NCI-H345 treated with DMSO at 0.1 percent for 48 hours (cell line): ENCODE results near the gene ANKLE1.

ENCODE experiments used
- DNase-seq: peaks from one replicate; lab custom pipeline; 2025; ENCODE audit not compliant: unreplicated experiment; lab: John Stamatoyannopoulos, UW

The ANKLE1 gene, protein sequence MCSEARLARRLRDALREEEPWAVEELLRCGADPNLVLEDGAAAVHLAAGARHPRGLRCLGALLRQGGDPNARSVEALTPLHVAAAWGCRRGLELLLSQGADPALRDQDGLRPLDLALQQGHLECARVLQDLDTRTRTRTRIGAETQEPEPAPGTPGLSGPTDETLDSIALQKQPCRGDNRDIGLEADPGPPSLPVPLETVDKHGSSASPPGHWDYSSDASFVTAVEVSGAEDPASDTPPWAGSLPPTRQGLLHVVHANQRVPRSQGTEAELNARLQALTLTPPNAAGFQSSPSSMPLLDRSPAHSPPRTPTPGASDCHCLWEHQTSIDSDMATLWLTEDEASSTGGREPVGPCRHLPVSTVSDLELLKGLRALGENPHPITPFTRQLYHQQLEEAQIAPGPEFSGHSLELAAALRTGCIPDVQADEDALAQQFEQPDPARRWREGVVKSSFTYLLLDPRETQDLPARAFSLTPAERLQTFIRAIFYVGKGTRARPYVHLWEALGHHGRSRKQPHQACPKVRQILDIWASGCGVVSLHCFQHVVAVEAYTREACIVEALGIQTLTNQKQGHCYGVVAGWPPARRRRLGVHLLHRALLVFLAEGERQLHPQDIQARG

DNA sequence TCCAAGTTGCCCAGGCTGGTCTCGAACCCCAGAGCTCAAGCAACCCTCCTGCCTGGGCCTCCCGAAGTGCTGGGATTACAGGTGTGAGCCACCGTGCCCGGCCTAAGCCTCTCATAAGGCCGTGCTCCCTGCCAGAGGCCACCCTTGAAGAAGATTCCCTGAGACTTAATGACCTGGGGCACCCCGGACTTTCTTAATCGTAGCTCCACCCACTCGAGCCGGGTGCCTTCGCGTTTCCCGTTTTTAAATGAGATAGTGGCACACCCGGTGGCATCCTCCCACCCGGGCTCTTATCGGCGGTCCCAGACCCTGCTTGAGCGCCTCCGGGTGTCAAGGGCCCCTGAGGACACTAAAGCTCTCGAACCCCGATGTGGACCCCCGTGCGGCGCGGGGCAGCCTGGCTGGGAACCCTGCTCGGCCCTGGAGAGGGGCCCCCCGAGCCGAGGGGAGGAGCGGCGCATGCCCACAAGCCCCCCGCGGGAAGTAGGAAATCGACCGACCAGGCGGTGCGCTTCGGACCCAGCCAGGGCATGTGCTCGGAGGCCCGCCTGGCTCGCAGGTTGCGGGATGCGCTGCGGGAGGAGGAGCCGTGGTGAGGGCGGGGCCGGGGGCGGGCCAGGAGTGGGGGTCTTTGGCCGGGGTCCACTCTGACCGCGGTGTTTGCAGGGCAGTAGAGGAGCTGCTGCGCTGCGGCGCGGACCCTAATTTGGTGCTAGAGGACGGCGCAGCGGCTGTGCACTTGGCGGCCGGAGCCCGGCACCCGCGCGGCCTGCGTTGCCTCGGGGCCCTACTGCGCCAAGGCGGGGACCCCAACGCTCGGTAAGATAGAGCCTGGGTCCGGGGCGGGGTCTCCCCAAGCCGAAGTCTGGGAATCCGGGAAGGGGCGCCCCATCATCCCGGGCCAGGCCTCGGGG lies at the start of gene ANKLE1:
Gene ANKLE1, plus strand, starts transcription at position 511 of the 914 bp plus-strand sequence. Its CDS starts 20 bp downstream, at position 531.
- no peak for DNase-seq

DNA sequence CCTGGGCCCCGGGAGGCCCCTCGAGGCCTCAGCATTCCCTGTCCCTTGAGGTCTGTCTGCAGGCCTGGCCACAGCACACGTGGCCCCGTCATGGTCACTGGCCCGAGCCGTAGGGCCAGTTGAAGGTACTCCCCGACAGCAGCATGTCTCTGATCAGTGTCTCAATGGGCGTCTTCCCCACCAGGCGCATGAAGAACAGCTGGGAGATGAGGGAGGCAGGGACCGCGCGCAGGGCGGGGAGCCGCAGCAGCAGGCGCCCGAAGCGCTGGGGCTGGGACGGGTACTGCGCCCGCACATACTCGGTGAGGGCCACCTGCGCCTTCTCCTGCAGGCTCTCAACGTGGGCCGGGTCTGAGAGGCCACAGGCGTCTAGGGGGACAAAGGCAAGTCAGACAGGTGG lies 49.4 kb upstream of the ANKLE1 start:
- DNase-seq, result no peak

DNA sequence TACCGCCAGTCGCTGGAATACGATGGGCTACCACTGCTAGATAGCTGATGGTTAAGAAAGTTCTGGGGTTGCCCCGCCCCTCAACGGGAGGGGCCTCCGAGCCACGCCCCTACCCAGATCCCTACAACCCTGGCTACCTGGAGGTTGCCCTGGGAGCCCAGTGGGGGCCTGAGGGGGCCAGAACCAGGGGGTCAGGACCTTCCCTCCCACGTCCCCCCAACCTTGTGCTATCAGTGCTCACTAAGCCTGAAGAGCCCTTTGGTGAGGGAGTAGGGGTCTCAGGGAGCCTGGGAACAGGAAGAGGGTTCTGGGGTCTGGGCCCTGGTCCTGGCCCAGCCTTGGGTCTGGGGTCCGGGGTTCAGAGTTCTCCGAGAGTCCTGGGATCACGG lies 46.8 kb upstream of the ANKLE1 start:
- DNase-seq, result no peak

DNA sequence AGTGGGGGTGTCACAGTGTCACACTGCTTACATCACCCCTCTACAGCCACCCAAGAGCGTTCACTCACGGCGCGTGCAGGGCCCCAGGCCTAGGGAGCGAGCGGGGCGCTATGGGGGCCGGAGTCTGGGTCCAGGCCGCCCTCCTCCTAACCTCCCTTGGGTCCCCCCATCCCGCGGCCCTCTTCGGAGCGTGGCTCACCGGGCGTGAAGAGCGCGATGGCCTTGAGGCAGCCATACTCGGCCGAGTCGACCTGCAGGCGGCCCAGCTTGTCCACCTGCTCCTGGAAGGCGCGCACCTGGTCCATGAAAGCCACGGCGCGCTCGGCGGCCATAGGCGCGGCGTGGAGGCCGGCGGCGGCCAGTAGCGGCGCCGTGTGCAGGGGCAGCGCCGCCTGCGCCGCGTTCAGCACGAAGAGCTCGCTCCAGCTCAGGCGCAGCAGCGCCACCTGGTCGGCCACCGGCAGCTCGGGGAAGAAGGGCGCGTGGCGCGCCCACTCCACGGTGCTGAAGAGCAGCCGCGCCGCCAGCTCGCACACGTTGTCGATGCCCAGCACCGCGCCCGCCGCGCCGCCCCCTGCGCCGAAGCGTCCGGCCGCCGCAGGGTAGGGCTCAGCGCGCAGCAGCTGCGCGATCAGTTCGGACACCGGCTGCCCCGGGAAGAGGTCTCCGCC lies 46.3 kb upstream of the ANKLE1 start:
- no peak for DNase-seq

DNA sequence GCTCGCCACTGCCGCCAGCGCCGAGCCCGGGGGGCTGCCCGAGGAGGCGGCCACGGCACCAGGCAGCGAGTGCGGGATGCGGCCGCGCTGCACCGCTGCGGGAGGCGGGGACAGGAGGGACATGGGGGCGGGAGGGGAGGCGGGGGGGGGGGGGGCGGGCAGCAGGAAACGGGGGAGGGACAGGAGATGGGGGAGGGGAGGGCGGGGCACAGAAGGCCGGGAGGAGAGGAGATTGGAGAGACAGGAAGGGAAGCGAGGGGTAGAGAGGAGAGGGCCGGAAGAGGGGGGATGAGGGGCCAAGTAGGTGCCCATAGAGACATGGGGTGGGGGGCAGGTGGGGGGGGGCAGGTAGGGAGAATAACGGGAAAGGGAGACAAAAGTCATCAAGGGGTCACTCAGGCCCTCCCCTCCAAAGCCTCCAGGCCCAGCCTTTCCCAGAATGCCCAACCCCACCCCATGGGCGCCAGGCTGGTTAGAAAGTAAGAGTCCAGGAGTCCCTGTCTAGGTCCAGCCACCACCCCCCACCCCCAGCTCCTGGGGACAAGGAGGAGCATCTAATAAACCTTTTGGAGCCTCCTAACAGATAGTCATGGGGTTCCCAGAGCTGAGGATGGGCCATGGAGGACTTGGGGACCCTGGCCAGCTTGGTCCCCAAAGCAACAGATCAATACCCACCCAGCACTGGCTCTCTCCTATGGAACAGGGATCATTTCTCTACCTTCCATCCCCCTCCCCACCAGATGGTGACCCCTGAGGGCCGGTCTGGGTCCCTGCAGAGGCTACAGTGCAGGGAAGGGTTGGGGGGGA lies 45.5 kb upstream of the ANKLE1 start:
- no peak for DNase-seq

DNA sequence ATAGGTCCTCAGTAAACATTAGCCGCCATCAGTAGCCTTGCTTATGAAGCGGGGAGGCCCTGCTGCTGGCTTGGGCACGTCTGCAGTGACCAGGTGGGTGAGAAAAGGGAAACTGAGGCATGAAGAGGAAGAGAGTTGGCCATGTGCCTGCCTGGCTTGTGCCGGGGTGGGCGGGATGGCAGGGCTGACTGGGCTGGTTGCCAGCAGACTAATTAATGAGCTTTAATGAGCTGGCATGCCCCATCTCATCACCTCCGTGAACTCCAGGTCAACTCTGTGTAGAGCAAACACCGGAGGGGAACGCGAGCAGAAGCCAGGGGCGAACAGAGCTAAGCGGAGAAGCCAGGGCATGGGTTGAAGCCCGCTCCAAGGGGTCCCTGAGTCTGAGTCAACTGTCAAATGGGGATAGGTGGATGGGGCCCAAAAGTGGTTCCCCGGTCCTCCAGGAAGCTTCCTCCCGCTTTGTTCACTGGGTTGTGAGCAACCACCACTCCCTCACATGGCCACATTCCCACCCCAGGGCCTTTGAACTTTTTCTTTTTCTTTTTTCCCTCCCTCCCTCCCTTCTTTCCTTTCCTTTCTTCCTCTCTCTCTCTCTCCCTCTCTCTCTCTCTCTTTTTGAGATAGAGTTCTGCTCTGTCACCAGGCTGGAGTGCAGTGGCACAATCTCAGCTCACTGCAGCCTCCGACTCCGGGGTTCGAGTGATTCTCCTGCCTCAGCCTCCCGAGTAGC lies 44.7 kb upstream of the ANKLE1 start:
- DNase-seq, result no peak

DNA sequence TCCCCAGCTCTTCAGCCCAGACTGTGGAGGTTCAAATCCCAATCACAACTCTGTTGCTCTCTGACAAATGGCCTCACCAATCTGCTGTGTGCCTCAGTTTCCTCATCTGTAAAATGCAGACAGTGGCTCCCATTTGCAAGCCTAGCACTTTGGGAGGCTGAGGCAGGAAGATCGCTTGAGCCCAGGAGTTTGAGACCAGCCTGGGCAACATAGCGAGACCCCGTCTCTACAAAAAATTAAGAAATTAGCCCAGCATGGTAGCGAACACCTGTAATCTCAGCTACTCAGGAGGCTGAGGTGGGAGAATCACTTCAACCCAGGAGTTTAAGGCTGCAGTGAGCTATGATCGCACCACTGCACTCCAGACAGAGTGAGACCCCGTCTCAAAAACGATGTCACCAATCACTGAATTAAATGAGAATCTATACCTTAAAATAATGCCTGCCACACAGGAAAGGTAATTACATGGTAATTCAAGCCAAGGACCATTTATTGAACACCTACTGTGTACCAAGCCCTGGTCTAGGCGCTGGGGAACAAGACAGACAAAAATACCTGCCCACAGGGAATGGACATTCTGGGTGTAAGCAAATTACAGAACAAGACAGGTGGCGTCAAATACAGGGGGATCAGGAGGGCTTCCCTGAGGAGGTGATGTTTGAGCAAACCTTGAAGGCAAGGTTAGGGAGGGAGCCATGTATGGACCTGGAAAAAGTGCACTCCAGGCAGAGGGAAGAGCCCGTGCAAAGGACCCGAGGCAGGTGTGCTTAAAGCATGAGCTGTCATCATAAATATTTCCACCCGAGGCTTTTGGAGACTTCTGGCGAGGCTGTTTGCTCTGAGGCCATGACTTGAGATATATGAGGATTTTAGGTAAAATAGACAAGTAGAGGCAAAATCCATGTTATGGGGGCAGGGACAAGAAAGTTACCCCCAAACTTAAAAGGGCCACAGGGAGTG lies 43.7 kb upstream of the ANKLE1 start:
- no peak for DNase-seq

DNA sequence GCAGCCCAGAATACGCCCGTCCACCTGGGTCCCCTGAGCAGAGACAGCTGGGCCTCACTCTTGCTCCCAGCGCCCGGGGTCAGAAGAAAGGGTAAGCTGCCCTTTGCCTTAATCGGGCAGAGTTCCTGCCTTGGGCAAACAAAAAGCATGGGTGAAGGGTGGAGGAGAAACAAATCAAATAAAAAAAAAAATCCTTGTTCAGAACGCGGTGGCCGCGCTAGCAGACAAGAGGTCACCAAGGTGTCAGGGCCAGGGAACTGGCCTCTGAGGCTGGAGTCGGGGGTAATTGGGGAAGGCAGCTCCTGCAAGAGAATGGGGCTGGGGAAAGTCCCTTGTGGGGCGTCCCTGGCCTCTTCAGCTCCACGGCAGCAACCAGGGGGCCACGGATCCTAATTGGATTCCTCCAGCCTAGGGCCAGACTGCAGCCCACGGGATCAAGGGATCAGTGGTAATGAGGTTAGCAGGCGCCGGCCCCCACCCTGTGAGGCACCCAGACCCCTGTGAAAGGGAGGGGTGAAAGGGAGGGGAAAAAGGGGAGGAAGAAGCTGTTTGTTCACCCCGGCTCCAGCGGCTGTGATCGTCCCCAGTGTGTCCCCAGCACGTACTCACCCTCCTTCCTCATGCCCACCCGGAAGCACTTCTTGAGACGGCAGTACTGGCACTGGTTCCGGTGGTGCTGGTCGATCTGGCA lies 41.5 kb upstream of the ANKLE1 start:
- DNase-seq, result no peak

DNA sequence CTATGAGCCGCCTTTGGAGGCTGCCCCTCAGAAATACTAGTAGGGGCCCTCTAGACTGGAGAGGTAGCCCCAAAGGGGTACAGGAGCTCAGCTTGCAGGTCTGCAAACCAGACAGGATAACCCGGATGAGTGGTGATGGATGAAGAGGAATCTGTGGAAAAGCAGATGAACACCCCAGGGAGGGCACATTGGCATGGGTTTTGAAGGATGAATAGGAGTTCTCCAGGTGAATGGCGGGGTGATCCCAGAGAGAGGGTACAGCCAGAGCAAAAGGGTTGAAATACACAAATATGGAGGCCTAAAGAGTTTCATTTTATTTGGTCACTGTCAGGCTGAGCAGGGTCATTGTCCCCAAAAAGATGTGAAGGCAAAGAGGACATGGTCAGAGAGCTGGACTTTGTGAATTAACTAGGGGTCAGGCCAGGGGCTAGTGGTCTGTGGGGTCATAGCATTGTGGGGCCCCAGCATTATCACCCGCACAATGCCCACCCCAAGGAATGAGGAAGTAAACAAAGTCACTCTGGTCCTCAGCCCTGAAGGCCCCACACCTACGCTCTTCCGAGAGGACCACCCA lies 40.8 kb upstream of the ANKLE1 start:
- no peak for DNase-seq

DNA sequence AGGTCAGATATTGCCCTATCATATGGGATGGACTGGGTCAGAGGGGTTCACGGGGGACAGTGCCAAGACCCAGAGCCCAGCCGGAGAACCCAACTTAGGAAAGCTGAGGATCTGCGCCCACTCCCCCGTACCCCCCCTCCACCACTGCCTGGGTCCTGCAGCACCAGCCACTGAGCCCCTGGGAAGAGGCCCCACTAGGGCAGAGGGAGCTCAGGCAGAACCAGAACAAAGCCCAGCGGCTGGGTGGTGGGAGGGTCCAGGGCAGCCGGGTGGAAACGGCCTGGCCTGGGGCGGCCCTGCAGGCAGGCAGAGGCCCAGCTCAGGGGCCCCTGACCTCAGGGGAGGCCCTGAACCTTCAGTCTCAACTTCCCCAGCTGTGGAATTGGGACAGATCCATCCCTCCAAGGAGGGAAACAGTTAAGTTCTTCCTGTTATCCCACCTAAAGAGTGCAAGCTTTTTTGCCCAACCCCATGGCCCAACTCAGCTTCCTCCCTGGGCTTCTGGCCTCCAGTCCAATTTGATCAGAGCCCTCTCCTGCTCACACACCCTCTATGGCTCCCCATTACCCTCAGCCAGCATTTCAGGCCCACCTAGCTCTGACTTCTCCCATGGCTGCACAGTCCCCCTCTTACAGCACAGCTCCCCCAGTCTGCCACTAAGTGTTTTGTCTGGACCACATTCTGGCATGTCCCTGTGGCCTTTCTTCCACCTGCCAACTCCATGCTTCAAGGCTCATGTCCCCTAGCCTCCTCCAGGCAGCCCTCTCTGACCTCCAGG lies 39.1 kb upstream of the ANKLE1 start:
- no peak for DNase-seq

DNA sequence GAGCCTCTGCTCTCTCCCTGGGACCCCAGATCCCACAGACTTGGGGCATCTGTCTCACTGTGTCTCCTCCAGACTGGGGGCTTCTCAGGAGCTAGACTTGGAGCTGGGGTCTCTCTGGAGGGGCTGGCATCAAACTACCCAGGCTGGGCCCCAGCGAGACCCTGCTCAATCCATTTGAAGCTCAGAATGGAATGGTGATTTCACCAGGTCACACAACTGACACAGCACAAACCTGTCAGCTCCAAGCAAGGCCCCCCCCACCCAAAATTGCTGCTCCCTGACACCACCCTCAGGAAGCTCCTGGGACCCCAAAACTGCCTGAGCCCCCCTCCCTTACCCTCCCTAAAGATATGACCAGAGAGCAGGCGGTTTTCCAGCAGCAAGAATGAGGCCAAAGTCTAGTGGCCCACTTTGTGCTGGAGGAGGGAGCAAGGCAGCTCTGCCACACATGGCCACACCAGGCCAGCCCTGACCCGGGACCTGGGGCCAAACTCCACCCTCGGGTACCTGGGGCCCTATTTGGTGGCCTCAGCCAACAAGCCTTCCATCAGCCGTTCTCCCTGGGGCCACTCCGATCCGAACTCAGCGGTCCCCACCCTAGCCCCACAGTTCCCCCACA lies 38.4 kb upstream of the ANKLE1 start:
- DNase-seq, result no peak

DNA sequence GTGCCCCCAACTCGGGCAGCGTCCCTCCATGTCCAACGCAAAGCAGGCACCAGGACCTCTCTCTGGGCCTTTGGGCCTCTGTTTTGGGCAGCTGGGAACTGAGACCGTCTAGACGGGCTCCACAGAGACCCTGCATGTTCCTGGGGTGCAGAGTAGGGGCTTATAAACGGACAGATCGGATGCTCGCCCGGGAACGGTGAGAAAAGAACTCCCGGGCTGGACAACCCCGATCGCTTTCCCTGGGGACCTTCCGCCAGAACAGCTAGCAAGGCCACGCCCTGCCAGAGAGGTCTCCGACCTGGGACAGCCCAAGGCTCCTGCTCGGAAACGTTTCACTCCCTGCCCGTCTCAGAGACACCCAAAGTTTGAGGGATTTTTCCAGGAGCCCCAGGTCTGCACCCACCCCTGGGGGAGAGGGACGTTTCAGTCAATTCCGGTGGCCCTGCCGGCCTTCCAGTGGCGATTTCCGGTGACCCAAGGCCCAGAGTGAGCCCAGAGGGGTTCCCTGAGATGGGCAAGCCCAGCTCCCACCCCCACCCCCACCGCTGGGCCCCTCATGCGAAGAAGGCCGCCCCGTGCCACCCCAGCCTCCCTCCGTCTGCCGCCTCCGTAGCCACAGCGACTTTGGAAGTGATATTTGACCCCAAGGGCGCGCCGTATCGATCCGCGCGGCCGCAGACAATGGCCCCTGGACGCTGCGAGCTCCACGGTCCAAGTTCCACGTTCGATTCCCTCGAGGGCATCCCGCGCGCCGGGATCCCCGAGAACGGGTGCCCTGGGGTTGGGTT lies 37.7 kb upstream of the ANKLE1 start:
- no peak for DNase-seq

DNA sequence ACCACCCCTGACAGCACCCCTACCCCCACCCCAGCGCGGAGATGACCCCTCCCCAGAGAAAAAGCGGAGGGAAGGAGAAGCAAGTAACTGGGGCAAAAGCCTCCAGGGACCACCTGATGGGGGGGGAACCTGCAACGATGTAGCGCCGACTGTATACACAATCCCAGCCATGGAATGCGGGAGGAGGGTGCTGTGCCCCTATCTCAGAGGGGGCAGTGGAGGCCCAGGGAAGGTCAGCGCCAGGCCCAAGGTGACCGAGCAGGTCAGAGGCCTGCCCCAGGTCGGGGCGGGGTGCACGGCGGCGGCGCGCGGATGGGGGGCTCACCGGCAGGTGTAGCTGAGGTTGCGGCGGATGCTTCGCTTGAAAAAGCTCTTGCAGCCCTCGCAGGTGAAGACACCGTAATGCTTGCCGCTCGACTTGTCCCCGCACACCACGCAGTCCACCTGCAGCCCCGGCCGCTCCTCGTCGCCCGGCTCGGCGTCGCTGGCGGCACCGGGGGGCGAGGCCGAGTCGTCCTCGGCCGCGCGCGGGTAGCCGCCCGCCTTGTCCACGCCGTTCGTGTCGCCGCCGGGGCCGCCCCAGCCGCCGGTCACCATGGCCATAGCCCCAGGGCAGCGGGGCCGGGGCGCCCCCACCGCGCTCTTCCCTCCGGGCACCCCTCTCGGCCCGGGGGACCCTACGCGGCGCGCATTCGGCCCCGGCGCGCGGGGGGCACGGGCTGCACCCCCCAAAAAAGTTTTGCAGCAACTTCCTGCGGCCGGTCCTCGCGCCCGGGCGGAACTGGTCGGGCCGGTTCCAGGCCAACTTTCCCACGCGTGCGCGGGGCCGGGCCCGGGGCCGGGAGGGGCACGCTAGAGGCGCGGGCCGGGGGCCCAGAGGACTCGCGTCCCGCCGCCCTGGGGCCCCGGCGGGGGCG lies 36.8 kb upstream of the ANKLE1 start:
- no peak for DNase-seq

DNA sequence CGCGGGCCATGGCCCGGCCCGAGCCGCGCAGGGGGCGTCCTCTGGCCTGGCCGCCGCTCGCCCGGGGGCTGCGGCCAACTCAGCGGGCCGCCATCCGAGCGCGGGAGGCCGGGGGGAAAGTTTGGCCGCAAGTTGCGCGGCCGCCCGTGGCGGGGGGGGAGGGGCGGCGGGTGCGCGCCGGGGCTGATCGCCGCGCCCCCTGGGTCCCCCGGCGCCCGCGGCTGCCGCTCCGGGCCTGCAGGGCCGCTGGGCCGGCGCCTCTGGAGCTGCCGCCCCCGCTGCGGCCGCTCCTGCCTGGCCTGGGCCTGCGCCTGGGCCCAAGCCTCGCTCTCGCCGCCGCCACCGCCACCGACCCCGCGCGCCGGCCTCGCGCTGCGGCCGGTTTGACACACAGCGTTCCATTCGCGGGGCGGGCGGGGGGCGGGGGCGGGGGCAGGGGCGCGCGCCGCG lies 36.1 kb upstream of the ANKLE1 start, which contains the start of gene NR2F6:
Gene NR2F6, minus strand, starts transcription at position 385 of the 450 bp plus-strand sequence. CDS start 699 bp downstream, outside the sequence.
- no peak for DNase-seq
